H1 (cell line): Measurements from ENCODE around the gene MEGF11. TPM values are rescaled to one million over a fixed set of nuclear protein-coding genes. Genes with fewer than 3 reads are reported as not detected.
A peak's percentile ranks its signal among the peaks of the same experiment; 100 is the strongest.

Source experiments
- CTCF ChIA-PET: fragments of 300-600 bp; sonication (Branson Sonifier 250); formaldehyde crosslinking; loops from one replicate; lab custom pipeline; 2021; ENCODE audit not compliant: partially characterized antibody; lab: Charles Lee
- POLR2A ChIA-PET: fragments of 300-600 bp; sonication (Branson Sonifier 250); formaldehyde crosslinking; loops from one replicate; lab custom pipeline; 2021; ENCODE audit warnings: inconsistent platforms; ENCODE audit not compliant: partially characterized antibody; lab: Charles Lee
- DNase-seq, 2 experiments: peaks; one replicate each; pipeline versions ENCODE4 v3.0.0 to v3.0.0-alpha.2; 2010 to 2022; ENCODE audit warnings: low spot score in 2 of 2, low read depth in 1 of 2, mixed read lengths in 1 of 2
- FAIRE-seq: peaks from 2 replicates; lab custom pipeline; 2011; peaks lifted over from hg19 to GRCh38; lab: Jason Lieb, UNC
- H2AFZ ChIP-seq: 2 replicates; pipeline ENCODE4 v1.8.1; 2012; ENCODE audit warnings: low read length, inconsistent platforms
- H2AK5ac ChIP-seq: 2 replicates; pipeline ENCODE4 v1.6.1; 2013; ENCODE audit warnings: low read depth, low read length
- H2BK120ac ChIP-seq: replicated peaks from 2 replicates; pipeline ENCODE3; 2013; ENCODE audit warnings: low read depth, low read length, inconsistent platforms
- H2BK12ac ChIP-seq: 2 replicates; pipeline ENCODE4 v1.6.1; 2013; ENCODE audit warnings: low read depth, low read length
- H2BK15ac ChIP-seq: 2 replicates; pipeline ENCODE4 v1.6.1; 2013; ENCODE audit warnings: low read length
- H2BK20ac ChIP-seq: 2 replicates; pipeline ENCODE4 v1.6.1; 2013; ENCODE audit warnings: low read length
- H2BK5ac ChIP-seq: 2 replicates; pipeline ENCODE4 v1.6.1; 2013; ENCODE audit warnings: low read depth, low read length
- H3K14ac ChIP-seq: 2 replicates; pipeline ENCODE4 v1.6.1; 2013; ENCODE audit warnings: inconsistent platforms; ENCODE audit not compliant: insufficient read length
- H3K18ac ChIP-seq: 2 replicates; pipeline ENCODE4 v1.6.1; 2013; ENCODE audit warnings: low read length; ENCODE audit errors: extremely low read depth
- H3K23ac ChIP-seq: 2 replicates; pipeline ENCODE4 v1.6.1; 2013; ENCODE audit warnings: inconsistent platforms; ENCODE audit not compliant: insufficient read length
- H3K23me2 ChIP-seq: 2 replicates; pipeline ENCODE4 v1.6.1; 2013; ENCODE audit warnings: low read depth, low read length
- H3K27ac ChIP-seq: 2 replicates; pipeline ENCODE4 v1.6.1; 2011; ENCODE audit warnings: low read depth, low read length, inconsistent platforms
- H3K27me3 ChIP-seq, 4 experiments: replicated peaks in 1 of 4; 1 replicate in 1 of 4; 2 replicates in 3 of 4; pipeline versions ENCODE4 v1.6.1 to v1.8.1; 2011 to 2013; ENCODE audit warnings: low read length in 3 of 4, mild to moderate bottlenecking in 3 of 4, inconsistent platforms in 2 of 4, mixed read lengths in 2 of 4, moderate library complexity in 1 of 4; ENCODE audit not compliant: control insufficient read depth in 3 of 4, insufficient read depth in 3 of 4; ENCODE audit errors: extremely low read depth in 1 of 4
- H3K36me3 ChIP-seq, 4 experiments: 2 replicates each; pipeline versions ENCODE4 v1.6.1 to v1.8.1; 2011 to 2013; ENCODE audit warnings: mild to moderate bottlenecking in 4 of 4, low read length in 3 of 4, moderate library complexity in 2 of 4, control low read depth in 1 of 4, inconsistent platforms in 1 of 4; ENCODE audit not compliant: insufficient read depth in 4 of 4, control insufficient read depth in 2 of 4
- H3K4ac ChIP-seq: replicated peaks from 2 replicates; pipeline ENCODE3; 2013; ENCODE audit warnings: low read length, low read depth, mixed read lengths, inconsistent platforms; ENCODE audit not compliant: insufficient read length
- H3K4me1 ChIP-seq, 4 experiments: replicated peaks in 1 of 4; 1 replicate in 1 of 4; 2 replicates in 3 of 4; pipeline versions ENCODE4 v1.6.1 to v1.8.1; 2011 to 2013; ENCODE audit warnings: low read length in 3 of 4, inconsistent platforms in 2 of 4, mixed read lengths in 1 of 4; ENCODE audit not compliant: insufficient read depth in 4 of 4, control insufficient read depth in 3 of 4
- H3K4me2 ChIP-seq, 2 experiments: 2 replicates each; pipeline versions ENCODE4 v1.6.1 to v1.8.1; 2011 to 2013; ENCODE audit warnings: low read depth in 2 of 2, low read length in 2 of 2, control low read depth in 1 of 2, inconsistent platforms in 1 of 2, mild to moderate bottlenecking in 1 of 2; ENCODE audit not compliant: insufficient read depth in 1 of 2
- H3K4me3 ChIP-seq, 4 experiments: fragments of 200-600, 300-600 bp in 1 of 4; sonication (generic), shearing (Covaris generic), sonication (Bioruptor Twin) in 1 of 4; 2 replicates each; pipeline versions ENCODE4 v1.5.1 to v1.8.1; 2011 to 2016; ENCODE audit warnings: low read length in 4 of 4, low read depth in 3 of 4, control low read depth in 2 of 4, inconsistent platforms in 2 of 4, mild to moderate bottlenecking in 2 of 4, mixed read lengths in 1 of 4, moderate library complexity in 1 of 4; ENCODE audit not compliant: insufficient read depth in 2 of 4; ENCODE audit errors: extremely low read depth in 1 of 4
- H3K56ac ChIP-seq: replicated peaks from 2 replicates; pipeline ENCODE3; 2013; ENCODE audit warnings: low read depth, mild to moderate bottlenecking, mixed read lengths, low read length, inconsistent platforms; ENCODE audit not compliant: insufficient read length
- H3K79me1 ChIP-seq: 2 replicates; pipeline ENCODE4 v1.6.1; 2013; ENCODE audit warnings: low read depth, low read length, control low read depth
- H3K79me2 ChIP-seq, 2 experiments: 2 replicates each; pipeline versions ENCODE4 v1.6.1 to v1.8.1; 2012 to 2013; ENCODE audit warnings: low read length in 2 of 2, mild to moderate bottlenecking in 2 of 2, inconsistent platforms in 1 of 2; ENCODE audit not compliant: insufficient read depth in 2 of 2, control insufficient read depth in 1 of 2
- H3K9ac ChIP-seq, 4 experiments: replicated peaks in 1 of 4; 1 replicate in 1 of 4; 2 replicates in 3 of 4; pipeline versions ENCODE4 v1.6.1 to v1.8.1; 2011 to 2013; ENCODE audit warnings: low read depth in 3 of 4, low read length in 3 of 4, control low read depth in 2 of 4, mild to moderate bottlenecking in 2 of 4, moderate library complexity in 2 of 4, inconsistent platforms in 1 of 4; ENCODE audit errors: extremely low read depth in 1 of 4
- H3K9me3 ChIP-seq, 2 experiments: 2 replicates each; pipeline versions ENCODE4 v1.6.1 to v1.8.1; 2012 to 2013; ENCODE audit warnings: mild to moderate bottlenecking in 2 of 2, moderate library complexity in 2 of 2, control low read depth in 1 of 2, inconsistent platforms in 1 of 2, low read depth in 1 of 2, low read length in 1 of 2, mixed read lengths in 1 of 2; ENCODE audit not compliant: insufficient read depth in 2 of 2
- H4K20me1 ChIP-seq, 2 experiments: replicated peaks in 1 of 2; 2 replicates each; pipeline versions ENCODE3 to v1.8.1; 2011 to 2013; ENCODE audit warnings: inconsistent platforms in 2 of 2, low read length in 2 of 2, mild to moderate bottlenecking in 1 of 2; ENCODE audit not compliant: insufficient read depth in 2 of 2, control insufficient read depth in 1 of 2
- H4K5ac ChIP-seq: 2 replicates; pipeline ENCODE4 v1.6.1; 2013; ENCODE audit warnings: low read length, low read depth, mixed read lengths, inconsistent platforms; ENCODE audit not compliant: insufficient read length
- H4K8ac ChIP-seq: 2 replicates; pipeline ENCODE4 v1.8.0; 2013; ENCODE audit warnings: mild to moderate bottlenecking, moderate library complexity, low read length, inconsistent platforms; ENCODE audit not compliant: insufficient read depth; ENCODE audit errors: extremely low read depth
- H4K91ac ChIP-seq: replicated peaks from 2 replicates; pipeline ENCODE3; 2013; ENCODE audit warnings: low read length, mixed read lengths, inconsistent platforms; ENCODE audit not compliant: insufficient read length
- EGR1 ChIP-seq: IDR thresholded peaks from 2 replicates; pipeline ENCODE4 v1.6.1; 2011; ENCODE audit warnings: low read depth, low read length, borderline replicate concordance
- KDM1A ChIP-seq: fragments of 200-600, 300-600 bp; sonication (generic); IDR thresholded peaks from 2 replicates; pipeline ENCODE4 v1.7.1; 2016; ENCODE audit warnings: mild to moderate bottlenecking, low read length, borderline replicate concordance
- RAD21 ChIP-seq, 2 experiments: IDR thresholded peaks in 1 of 2; conservative IDR thresholded peaks in 1 of 2; 2 replicates each; pipeline ENCODE4 v1.6.1; 2011; ENCODE audit warnings: low read depth in 2 of 2, low read length in 2 of 2, improper control_type of control experiment in 1 of 2, inconsistent platforms in 1 of 2, mild to moderate bottlenecking in 1 of 2, moderate library complexity in 1 of 2
- SAP30 ChIP-seq: fragments of 300-600 bp; sonication (generic); IDR thresholded peaks from 2 replicates; pipeline ENCODE4 v1.7.1; 2012; ENCODE audit warnings: low read length, moderate library complexity, mild to moderate bottlenecking, inconsistent platforms; ENCODE audit not compliant: insufficient read depth, insufficient replicate concordance
- YY1 ChIP-seq: IDR thresholded peaks from 2 replicates; pipeline ENCODE4 v1.6.1; 2011; ENCODE audit warnings: low read depth, mild to moderate bottlenecking, low read length
- WGBS, 2 experiments: shearing (Covaris generic) in 1 of 2; methylation state at CpG; one replicate each; pipeline versions ENCODE4 v1.1.6 to v1.1.7; 2013 to 2015; ENCODE audit warnings: low lambda C conversion rate in 2 of 2, mixed read lengths in 2 of 2, inconsistent platforms in 1 of 2, low coverage in 1 of 2, missing lambda C conversion rate in 1 of 2; ENCODE audit not compliant: insufficient replicate concordance in 2 of 2, insufficient coverage in 1 of 2, insufficient read length in 1 of 2; ENCODE audit errors: extremely low coverage in 1 of 2, missing lambda C conversion rate in 1 of 2; 5-methylcytosine and 5-hydroxymethylcytosine counted together
- polyA plus RNA-seq, 7 experiments: library from polyadenylated mRNA; depleted of rRNA in 3 of 7; stranded (reverse) in 5 of 7; unstranded in 2 of 7; fragments of >200 nt in 5 of 7; fragments of 200-250 nt in 2 of 7; gene quantifications; 1 replicate in 5 of 7; 2 replicates in 1 of 7; 4 replicates in 1 of 7; pipeline versions ENCODE4 v1.2.1 to v1.2.3, GENCODE V29; 2011 to 2013; ENCODE audit warnings: missing spikeins in 2 of 7, mixed read lengths in 2 of 7
- total RNA-seq: library from RNA; stranded (reverse); fragmentation: NEBNext Ultra II Directional; extraction: Animal tissue kit (Norgen Biotek cat#: 25700); gene quantifications from 2 replicates; pipeline ENCODE4 v1.2.1, GENCODE V29; 2021
- TF ChIP-seq, protein P1 (sequence below), 3 experiments: IDR thresholded peaks; 1 replicate in 2 of 3; 2 replicates in 1 of 3; pipeline versions ENCODE4 v1.5.1 to v1.6.1; 2011; ENCODE audit warnings: low read length in 3 of 3, mild to moderate bottlenecking in 3 of 3, inconsistent platforms in 2 of 3, low read depth in 1 of 3, moderate library complexity in 1 of 3; ENCODE audit not compliant: insufficient read depth in 1 of 3; ENCODE audit errors: control extremely low read depth in 1 of 3

Gene MEGF11
- total and polyA plus RNA-seq, 2 of the 8 experiments (the other 6 are each of a cell fraction or from before 2014, with no cell fraction given) = 4.4 to 4.8 TPM

DNA sequence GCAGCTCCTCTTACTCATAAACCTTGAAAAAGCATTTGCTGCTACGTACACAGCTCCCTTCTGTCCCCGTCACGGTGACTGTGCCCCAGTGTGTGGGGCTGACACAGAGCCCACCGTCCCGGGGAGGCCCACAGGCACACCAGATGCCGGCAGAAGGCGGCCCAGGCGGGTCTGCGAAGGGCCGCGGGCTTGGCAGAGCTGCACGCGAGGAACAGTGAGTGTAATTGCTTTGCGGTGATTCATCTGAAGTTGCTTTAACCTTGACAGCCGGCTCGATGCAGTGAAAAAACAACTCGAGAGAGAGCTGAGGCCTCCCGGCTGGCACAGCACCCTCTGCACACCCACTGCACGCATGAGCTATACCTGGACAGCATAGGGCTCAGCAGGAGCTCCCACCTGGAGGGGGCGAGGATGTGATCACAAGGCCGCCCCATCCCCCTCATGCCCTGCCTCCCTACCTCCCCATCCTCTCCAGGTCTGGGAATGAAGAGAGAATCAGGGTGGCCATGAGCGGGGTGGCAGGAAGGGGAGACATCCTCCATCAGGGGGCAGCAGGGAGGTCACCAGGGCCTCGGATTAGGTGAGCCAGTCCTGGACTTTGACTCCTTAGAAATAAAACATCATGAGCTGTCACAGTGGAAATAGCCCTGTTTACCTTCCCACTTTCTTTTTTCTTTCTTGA, 172.7 kb downstream of the MEGF11 start:
- Histone ChIP-seq H2BK5ac (0 out of 2 replicates have a peak overlapping the region, but pooled peaks have one; percentile 16), H3K18ac (no peak overlapping the region), H3K4me1 (peaks cover 0 to 3% (median 1%) of the 10 kb centered on the region in 4 experiments; a peak in 3 of 7 replicates), H2BK12ac (no peak overlapping the region), H2BK20ac (no peak overlapping the region), H3K23ac (no peak overlapping the region), H3K4me3 (no peak overlapping the region), H3K4ac (no peak overlapping the region), H3K4me2 (no peak overlapping the region), H2BK15ac (no peak overlapping the region), H2BK120ac (no peak overlapping the region), H3K79me2 (no peaks in the 10 kb centered on the region), H4K91ac (no peak overlapping the region), H3K27ac (no peak overlapping the region), H3K9me3 (peaks cover 5 to 6% of the 10 kb centered on the region in 2 experiments), H4K20me1 (no peaks in the 10 kb centered on the region), H3K36me3 (no peaks in the 10 kb centered on the region), H3K27me3 (no peaks in the 10 kb centered on the region), H3K9ac (no peak overlapping the region), H2AK5ac (peak overlapping the region; percentile 28; the same call in 1 of the 2 replicates), H3K14ac (no peak overlapping the region), H4K8ac (no peak overlapping the region), H4K5ac (no peak overlapping the region), H3K79me1 (no peaks in the 10 kb centered on the region), H3K23me2 (no peaks in the 10 kb centered on the region; the same call in 1 of the 2 replicates), H3K56ac (no peak overlapping the region), H2AFZ (no peak overlapping the region)
- CTCF ChIA-PET = interaction anchor here (0.7 to 2.5 kb wide), 44 partner anchors 8 to 224 kb away, joined by 3 to 46 read pairs (median 4); no protein-coding TSS in a partner anchor
- FAIRE-seq (no peak), DNase-seq (peak in 1 of 2 experiments; percentile 76)
- TF ChIP-seq, protein P1, sequence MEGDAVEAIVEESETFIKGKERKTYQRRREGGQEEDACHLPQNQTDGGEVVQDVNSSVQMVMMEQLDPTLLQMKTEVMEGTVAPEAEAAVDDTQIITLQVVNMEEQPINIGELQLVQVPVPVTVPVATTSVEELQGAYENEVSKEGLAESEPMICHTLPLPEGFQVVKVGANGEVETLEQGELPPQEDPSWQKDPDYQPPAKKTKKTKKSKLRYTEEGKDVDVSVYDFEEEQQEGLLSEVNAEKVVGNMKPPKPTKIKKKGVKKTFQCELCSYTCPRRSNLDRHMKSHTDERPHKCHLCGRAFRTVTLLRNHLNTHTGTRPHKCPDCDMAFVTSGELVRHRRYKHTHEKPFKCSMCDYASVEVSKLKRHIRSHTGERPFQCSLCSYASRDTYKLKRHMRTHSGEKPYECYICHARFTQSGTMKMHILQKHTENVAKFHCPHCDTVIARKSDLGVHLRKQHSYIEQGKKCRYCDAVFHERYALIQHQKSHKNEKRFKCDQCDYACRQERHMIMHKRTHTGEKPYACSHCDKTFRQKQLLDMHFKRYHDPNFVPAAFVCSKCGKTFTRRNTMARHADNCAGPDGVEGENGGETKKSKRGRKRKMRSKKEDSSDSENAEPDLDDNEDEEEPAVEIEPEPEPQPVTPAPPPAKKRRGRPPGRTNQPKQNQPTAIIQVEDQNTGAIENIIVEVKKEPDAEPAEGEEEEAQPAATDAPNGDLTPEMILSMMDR (IDR thresholded peaks at IDR 0.05; ENCODE audit: control extremely low read depth in 1 of 3, insufficient read depth in 1 of 3, low read depth in 1 of 3, low read length in 3 of 3) = peak; percentile 57 to 81 (median 69)
- peak; percentile 48 to 60 for TF ChIP-seq RAD21 (IDR thresholded peaks at IDR 0.05 in 1 of 2, conservative IDR thresholded peaks at IDR 0.05 in 1 of 2; ENCODE audit: low read depth in 2 of 2, low read length in 2 of 2)
- TF ChIP-seq KDM1A = no peak
- TF ChIP-seq YY1 = peak; percentile 53; the same call in 1 of the 2 replicates
- TF ChIP-seq SAP30 = no peak
- no peak for TF ChIP-seq EGR1
- POLR2A ChIA-PET = interaction anchor here (1.1 kb wide), 1 partner anchor 55 kb away, joined by 5 read pairs; no protein-coding TSS in a partner anchor
- 77% methylated on average over 23 of the region's 23 CpGs; no CpG with 5 or more reads in 1 of the 2 experiments for WGBS, 2 experiments
